Measurements from ENCODE around the gene ITPK1.

The ITPK1 gene

DNA sequence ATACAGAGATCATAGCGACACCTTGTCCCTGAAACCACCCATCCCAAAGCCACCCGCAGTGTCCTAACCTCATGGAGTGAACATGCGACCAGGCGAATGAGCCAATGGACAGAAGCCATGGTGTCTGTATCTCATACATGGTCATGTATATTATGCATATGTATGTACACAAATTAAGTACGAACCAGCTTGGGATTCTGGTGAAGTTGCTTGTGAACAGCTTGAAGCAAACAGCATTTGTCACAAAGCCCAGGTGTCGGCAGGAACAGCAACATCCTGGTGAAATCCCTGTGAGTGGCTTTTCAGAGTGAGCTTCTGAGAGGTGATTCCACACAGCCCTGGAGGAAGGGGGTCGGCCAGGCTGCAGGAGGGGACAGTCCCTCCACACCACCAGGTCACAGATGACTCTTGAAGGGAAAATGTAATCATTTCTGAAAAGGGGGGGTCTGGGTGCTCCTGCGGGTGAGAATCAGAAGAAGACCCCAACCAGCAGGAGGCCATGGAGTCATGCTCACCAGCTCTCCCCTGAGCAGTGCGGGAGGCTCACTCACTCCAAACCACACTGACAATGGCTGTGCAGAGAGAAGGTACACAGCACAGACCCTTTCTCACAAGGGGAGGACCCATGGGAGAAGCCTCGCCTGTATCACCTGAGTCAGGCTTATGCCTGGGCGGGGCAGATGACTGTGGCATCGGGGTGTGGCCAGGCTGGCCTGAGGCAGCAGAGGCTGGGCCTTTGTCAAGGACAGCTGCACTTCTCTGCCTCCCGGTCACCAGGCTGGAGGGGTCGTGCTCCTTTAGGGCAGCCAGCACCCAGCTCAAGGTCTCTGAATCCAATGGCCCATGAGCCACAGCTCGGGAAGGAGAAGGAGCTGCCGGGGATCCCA is 178.4 kb downstream of the ITPK1 start:
- DNase-seq (ENCODE audit: low read depth in 2 of 2): no peak

DNA sequence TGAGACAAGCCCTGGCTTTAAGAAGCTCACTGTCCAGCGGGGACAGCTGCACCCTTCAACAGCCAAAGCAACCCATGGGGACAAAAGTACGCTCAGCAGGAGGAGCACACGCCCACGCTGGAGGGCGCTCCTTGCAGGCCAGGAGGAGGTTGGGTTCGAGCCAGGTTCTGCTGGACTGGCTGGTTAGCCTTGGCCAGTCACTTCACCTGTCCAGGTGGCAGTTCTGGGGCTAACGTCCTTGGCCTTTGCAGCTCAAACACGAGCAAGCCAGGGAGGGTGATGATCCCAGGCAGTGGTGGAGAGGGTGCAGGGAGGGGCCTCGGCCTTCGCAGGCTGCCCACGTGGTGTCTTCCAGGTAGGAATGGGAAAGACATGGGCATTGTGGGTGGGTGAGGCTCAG is 179.6 kb downstream of the ITPK1 start:
- DNase-seq (ENCODE audit: low read depth in 2 of 2): no peak

DNA sequence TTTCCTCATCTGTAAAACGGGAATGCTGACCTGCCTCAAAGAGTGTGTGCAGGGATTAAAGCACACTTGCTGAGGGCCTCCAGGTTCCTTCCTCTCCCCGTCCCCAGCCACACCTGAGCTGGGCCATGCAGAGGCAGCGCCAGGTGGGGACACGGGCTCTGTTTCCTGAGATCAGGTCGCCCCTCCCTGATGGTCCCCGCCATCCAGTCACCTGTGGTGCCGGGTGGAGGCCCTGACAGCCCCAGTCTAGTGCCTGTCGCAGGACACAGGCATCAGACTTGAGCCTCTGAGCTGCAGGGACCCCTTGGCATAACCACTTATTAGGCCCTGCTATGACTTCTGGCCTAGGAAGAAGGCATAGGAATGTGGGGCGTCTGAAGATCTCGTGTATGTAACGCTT is 180.3 kb downstream of the ITPK1 start:
- no peak for DNase-seq (ENCODE audit: low read depth in 2 of 2)

DNA sequence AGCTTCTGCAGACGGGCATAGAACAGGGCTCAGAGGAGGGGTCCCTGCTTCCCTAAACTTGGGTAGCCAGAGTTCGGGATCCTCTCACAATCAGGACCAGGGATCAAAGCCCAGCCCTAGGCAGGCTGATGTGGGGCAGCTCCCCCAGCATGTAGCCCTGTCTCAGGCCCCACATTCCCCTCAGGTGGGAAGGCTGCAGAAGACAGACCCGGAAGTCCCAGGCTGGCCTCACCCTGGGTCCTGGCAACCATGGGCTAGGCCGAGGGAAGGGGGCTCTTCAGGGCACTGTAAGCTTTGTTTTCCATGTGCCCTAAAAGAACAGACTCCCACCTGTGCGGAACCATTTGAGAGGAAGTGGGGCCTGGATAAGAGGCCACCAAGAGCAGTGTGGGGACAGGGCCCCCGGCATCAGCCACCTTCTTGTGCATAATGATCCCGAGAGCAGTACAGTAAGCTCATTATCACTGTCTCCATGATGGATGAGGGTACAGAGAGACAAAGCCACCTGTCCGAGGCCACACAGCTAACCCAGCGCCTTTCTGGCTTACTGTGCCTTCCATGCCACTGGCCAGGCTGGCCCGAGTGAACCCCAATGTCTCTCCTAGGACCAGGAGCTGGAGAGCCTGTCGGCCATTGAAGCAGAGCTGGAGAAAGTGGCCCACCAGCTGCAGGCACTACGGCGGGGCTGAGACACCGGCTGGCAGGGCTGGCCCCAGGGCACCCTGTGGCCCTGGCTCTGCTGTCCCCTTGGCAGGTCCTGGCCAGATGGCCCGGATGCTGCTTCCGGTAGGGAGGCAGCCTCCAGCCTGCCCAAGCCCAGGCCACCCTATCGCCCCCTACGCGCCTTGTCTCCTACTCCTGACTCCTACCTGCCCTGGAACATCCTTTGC is 181.3 kb downstream of the ITPK1 start:
- DNase-seq (ENCODE audit: low read depth in 2 of 2): no peak

DNA sequence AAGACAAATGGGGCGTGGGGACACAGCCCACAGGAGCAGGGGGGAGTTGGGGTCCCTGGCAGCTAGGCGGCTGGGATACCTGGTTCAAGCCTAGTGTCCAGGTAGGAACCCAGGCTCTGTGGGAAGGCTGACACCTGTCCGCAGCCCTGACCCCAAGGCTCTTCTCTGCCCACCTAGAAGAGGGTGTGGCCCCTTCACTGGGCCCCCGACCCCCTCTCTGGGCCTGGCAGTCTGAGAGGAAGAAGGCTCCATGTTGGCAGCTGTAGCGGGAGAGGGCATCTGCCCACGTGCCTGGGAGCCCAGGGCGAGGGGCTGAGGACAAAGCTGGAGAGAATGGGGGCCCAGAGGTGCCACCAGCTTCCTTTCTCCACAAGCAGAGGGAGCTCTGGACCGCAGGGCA is 182.2 kb downstream of the ITPK1 start:
- DNase-seq (ENCODE audit: low read depth in 2 of 2): no peak

DNA sequence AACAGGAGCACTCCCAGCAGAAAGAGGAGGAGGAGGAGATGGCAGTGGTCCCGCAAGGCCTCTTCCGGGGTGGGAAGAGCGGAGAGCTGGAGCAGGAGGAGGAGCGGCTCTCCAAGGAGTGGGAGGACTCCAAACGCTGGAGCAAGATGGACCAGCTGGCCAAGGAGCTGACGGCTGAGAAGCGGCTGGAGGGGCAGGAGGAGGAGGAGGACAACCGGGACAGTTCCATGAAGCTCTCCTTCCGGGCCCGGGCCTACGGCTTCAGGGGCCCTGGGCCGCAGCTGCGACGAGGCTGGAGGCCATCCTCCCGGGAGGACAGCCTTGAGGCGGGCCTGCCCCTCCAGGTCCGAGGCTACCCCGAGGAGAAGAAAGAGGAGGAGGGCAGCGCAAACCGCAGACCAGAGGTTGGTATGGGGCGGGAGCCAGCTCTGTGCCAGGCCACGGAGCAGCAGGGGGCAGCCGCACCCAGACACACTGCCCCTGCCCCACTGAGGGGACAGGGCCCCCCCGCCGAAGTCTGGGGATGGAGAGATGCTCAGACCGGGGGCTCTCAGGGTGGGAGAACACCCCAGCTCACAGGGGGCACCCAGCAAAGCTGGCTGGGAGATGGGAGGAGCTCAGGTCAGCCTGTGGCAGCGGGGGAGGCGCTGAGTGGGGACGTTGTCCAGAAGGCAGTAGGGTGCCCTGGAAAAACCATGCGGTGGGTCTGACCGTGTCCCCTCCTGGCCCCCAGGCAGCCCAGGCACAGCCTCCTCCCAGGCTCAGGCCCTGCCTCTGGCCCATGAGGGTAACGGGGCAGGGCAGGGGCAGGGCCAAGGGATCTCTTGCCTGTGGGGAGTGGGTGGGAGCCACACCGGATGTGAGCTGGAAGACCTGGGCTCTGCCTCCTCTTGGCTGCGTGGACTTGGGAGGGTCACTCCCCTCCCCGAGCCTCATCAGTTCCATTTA is 183.0 kb downstream of the ITPK1 start:
- no peak for DNase-seq (ENCODE audit: low read depth in 2 of 2)

DNA sequence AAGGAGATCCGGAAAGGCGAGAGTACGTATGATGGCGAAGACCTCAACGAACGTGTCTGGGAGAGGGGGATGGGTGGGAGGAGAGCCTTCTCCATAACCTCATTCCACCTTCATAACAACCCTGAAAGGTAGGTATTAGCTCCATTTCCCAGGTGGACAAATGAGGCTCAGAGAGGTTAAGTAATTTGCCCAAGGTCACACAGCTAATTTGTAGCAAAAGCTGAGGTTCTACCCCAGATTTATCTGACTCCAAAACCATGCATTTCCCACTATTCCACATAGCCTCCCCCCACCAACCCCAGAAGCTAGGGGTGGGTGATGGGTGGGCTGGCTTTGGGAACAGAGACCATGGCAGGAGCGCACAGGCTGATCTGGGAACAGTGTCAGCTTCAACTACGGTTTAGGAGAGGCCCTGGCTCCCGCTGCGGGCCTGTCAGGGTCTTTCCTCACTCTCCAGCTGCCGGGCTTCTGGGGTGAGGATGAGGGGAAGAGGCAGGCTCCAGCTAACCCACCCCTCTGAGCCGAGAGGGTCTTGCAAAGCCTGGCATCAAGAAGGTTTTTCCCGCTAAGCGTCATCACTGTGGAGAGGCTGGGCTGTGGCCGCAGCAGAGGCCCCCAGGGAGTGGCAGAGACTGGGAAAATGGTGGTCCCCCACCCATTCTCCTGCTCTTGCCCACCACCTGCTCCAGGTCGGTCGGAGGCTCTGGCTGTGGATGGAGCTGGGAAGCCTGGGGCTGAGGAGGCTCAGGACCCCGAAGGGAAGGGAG is 183.9 kb downstream of the ITPK1 start:
- no peak for DNase-seq (ENCODE audit: low read depth in 2 of 2)

DNA sequence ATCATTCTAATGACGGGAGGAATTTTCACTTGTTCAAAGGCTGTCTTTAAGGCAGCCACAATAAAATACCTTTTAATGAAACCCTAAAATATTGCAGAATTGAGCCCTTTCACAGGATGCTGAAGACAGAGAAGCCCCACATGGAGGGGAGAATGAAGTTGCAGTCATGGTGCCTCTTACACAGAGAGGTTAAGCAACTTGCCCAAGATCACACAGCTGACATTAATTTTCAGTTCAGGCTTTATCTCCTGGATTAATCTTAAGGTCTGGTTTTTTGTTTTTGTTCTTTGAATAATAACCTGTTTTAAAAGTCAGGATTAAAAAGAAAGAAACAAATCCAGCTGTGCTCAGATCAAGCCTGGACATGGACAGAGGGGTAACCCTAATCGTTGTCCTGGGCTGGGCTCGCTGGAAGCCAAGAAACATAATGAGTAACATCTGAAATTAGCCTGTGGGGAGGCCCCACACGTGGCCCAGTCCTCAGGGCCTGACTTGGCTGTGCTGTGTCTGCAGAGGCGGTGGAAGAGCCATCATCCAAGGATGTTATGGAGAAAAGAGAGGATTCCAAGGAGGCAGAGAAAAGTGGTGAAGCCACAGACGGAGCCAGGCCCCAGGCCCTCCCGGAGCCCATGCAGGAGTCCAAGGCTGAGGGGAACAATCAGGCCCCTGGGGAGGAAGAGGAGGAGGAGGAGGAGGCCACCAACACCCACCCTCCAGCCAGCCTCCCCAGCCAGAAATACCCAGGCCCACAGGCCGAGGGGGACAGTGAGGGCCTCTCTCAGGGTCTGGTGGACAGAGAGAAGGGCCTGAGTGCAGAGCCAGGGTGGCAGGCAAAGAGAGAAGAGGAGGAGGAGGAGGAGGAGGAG is 184.8 kb downstream of the ITPK1 start:
- no peak for DNase-seq (ENCODE audit: low read depth in 2 of 2)

DNA sequence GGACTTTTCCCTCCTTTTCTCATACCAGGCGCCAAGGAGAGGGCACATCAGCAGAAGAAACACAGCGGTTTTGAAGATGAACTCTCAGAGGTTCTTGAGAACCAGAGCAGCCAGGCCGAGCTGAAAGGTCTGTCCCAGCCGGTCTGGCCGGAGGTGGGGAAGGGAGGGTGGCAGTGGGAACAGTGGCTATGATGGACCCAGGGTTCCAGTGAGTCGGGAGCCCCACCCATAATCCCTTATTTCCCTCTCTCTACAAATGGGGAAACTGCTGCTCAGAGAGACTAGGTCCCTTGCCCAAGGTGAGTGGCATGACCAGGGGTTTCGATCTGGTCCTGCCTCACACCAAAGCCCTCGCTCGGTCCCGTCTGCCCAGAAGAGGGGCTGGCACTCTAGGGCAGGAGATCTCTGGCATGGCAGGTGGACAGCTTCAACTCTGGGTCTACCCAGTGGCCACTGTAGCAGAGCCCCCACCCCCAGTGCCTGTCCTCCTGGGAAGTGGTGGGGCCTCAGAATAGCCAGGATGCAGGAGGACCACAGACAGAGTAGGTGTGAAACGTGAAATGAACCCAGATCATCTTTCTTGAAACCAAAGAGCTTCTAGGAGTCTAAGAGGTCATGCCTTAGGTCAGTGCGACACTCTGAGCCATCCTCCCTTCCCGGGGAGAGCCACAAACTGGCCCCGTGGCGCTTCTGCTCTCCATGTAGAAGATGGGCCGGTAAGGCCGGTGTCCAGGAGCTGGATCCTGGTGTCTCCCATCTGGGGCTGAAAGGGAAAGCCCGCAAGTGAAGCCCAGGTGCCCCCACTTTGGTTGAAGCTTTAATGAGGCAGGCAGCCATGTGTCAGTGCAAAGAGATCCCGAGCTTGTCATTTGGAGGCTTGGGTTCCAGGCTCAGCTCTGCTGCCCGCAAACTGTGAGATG is 185.8 kb downstream of the ITPK1 start:
- DNase-seq (ENCODE audit: low read depth in 2 of 2): no peak

DNA sequence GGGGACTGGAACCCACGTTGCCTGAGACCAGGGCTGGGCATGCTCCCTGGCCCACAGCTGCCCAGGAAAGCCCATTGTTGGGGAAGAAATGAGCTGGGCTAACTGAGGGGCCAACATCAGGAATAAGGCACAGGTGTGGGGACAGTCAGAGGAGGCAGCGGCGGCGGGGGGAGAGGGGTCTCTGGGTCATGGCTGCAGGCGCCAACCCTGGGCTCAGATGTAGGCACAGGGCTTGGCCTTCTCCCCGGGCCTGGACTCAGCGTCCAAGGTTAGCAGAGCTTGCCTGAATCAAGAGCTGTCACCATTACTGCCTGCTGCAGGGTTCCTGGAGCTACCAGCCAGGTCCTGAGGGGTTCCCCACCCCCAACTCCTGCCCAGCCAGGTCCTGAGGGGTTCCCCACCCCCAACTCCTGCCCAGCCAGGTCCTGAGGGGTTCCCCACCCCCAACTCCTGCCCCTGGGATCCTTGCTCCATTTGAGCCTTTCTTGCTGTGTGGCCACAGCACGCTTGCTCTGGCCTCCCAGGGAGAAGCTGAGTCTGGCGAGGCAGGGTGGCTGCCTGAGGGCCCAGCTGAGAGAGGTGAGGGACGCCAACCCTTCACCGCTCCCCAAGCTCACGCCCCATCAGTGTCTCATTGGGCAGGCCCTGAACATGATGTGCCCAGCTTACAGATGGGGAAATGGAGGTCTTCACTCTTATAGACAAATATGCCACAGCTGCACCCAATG is 186.6 kb downstream of the ITPK1 start:
- DNase-seq (ENCODE audit: low read depth in 2 of 2): no peak

DNA sequence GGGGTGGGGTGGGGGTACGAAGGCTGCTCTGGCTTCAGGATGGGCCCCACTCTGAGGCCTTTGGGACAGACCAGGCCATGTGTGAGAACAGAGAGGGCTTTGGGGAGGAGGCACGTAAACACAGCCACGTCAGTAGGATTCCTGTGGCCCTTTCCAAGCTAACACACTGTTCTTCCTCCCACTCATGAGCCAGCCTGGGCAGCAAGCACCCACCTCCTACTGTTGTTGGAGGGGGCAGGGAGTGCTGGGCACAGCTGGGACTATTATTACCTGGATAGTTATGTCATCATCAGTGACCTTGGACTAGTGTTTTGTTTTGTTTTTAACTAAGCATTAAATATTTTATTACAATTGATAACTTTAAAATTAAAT is 187.5 kb downstream of the ITPK1 start:
- no peak for DNase-seq (ENCODE audit: low read depth in 2 of 2)

DNA sequence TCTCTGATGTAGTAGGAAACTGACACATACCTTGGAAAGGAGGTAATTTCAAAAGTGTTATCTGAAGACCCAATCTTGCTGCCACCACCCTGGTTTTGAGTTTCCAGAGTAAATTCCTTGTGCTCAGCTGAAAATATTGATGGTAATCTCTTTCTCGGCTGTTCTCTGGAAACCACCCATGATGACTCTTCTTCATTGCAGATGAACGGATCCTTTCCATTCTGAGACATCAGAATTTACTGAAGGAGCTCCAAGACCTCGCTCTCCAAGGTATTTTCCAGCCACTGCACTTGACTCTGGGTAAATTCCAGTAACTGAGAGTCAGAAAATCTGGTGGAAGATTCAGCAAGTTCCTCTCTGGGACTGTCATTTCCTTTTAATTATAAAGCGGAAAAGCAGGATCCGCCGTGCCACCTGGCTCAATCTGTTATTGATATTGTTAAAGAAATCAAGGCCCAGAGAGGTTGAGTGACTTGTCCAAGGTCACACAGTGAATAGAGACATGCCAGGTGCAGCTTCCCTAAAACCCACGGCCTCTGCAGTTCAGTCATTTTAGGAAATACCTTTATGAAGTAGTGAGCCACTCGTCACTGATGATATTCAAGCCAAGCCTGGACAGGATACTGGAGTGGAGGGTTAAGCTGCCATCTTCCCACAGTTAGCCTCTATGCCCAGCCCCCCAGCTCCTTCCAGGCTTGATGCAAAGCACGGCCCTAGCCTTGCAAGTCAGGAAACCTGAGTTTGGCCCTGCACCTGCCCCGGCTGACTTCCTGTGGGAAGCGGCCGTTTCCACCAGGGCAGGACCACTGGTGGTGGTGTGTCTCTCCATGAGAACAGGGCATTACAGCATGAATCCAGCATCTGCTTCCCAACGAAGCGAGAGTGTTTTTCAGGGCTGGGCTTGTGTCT is 188.1 kb downstream of the ITPK1 start:
- no peak for DNase-seq (ENCODE audit: low read depth in 2 of 2)

DNA sequence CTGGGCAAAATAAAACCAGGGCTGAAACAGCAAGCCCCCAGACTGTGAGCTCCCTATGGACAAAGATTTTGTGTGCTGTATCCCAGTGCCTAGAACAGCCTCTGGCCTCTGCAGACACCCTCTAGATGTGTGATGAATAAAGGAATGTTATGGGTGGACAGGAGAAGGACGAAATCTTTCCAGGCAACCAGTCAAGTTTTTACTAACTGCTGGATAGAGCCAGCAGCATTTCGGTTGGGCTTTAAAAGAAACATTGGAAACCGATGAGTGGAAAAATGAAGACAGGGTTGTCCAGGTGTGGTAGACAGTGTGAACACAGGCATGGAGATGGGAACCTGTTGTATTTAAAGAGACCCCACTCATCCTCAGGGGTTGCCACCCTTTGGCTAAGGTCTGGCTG is 188.8 kb downstream of the ITPK1 start:
- no peak for DNase-seq (ENCODE audit: low read depth in 2 of 2)

DNA sequence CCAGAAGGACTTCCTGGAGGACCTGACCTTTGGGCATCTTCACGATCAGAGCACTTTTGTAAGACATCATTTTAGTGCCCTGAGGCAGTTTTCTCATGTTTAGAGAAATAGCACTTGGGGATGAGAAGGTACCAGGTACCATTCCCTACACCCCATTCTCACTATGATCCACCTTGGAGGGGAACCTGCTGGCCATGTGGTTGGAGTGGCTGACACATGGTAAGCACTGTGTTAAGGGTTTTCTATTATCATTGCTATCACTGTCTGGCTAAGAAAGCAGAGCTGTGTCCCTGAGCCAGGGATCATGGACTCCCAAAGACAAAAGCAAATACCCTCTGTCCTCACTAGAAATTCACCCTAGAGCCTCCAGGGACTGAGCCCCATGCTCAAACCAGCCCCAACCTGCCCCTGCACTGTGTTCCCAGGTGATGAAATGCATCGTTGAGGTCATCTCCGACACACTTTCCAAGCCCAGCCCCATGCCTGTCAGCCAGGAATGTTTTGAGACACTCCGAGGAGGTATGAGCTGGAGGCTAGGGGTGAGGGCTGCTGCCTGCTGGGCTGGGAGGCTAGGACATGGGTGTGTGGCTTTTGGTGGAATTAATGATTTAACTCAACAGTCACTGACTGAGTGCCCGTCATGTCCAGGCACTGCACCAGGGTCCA is 189.4 kb downstream of the ITPK1 start:
- DNase-seq (ENCODE audit: low read depth in 2 of 2): no peak

DNA sequence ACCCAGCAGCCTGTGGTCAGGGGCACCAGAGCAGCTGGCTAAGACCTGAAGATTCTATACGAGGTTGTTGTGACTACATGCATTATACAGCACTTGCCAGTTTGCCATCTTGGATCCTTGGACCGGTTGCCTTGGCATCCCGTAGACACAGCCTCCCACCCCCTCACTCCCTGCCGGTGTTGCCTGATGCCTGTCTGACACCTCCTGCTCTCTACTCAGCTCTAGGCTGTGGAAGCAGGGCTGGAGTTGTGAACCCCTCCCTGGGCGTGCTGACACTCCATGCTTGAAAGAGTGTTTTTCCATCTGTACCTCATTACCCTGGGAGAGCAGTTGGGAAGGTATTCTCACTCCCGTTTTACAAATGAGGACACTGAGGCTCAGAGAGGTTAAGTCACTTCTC is 190.3 kb downstream of the ITPK1 start:
- DNase-seq (ENCODE audit: low read depth in 2 of 2): no peak

DNA sequence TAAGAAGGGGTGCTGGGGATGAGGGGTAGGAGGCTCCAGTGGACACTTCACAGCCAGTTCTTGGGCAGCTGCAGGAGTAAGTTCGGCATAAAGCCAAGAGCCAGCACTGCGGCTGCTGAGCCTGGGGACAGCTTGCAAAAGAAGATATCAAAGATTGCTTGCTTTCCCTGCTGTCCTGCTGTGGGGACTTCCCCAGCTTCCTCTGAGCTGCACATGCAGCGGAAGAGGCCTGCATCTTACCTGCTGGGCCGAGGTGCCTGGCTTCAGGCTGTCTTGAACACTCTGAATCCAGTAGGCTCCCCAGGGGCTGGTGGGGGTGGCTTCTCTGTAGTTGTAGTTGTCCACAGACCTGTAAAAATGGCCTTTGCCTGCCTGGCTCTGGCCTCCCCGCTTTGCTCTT is 191.5 kb downstream of the ITPK1 start:
- DNase-seq (ENCODE audit: low read depth in 2 of 2): no peak

DNA sequence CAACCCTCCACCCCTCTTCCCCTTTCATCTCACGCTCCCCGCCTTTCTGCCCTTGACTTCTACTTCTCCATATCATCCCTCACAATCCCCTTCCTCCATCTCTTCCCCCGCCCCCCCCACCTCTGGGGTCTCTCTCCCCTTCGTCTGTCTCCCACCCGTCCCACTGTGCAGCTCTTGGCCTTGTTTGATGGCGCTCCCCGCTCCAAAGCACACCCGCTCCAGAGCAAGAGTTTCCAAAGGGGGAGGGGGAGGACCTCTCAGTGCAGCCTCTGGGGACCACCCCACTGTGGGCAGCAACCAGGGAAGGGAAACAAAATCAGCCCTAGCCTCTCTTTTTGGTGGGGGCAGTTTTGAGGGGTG is 192.0 kb downstream of the ITPK1 start:
- no peak for DNase-seq (ENCODE audit: low read depth in 2 of 2)

All from stimulated activated CD4-positive, alpha-beta T cell treated with anti-CD3 and anti-CD28 coated beads, Interleukin-1b, Interleukin-23, amount 100 ng/mL, for 4 hours (primary cell).